Measurements from ENCODE around the gene PDSS2. TPM values are rescaled to one million over a fixed set of nuclear protein-coding genes. Genes with fewer than 3 reads are reported as not detected.

The PDSS2 gene
- polyA plus RNA-seq, 1 donor from 2014 or later: 4.6 TPM

DNA sequence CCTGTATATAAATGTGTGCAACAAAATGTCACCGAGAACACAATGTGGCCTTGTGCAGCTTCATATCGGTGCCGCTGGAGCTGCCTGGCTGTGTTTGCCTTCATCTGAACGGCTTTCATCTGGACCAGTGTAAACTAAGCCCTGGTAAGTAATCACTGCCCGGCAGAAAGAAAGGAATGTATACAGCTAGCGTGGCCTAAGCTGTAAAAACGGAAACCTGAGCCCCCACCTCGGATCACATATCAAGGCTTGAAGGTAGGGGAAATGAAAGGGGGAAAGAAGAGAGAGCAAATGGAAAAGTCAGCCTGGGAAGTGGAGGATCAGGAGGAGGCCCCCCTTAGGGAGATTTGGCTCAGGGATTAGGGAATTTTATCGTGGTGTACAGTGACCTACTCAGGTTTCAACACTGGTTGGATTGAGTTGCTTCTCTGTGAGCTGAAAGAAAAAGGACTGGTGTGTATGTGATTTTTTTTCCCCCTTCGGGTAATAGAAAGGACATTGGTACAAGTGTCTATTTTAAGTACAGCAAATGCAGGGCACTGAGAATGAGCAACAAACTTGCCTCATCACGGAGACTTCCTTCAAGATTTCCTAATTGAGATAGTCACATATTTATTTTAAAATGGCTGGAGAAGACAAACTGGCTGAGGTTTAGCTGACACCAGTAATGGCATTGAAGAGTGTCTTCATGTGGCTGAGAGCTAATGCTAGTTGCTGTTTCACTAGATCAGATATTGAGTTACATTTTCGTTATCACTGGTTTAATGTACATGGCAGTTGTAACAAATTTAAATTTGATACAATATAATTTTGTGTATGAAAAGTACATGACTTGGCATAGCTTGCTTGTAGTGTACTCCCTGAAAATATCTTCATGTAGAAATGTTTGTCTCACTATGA is 34.0 kb upstream of the PDSS2 start:
- Histone ChIP-seq H3K27ac (ENCODE audit: low read length) (peak overlapping the region; percentile 14), H3F3A (ENCODE audit: insufficient read depth, low read length, poor library complexity, severe bottlenecking) (no peaks in the 10 kb centered on the region), H2AFZ (ENCODE audit: low read depth, low read length) (no peak overlapping the region)

More for the DNA sequence above, 34.0 kb upstream of the PDSS2 start:
- Histone ChIP-seq H4K20me1 (ENCODE audit: insufficient read depth) (peaks cover 14% of the 10 kb centered on the region), H3K9me2 (ENCODE audit: insufficient read depth, low read length) (no peaks in the 10 kb centered on the region), H3K4me3 (ENCODE audit: low read length) (peak overlapping the region; percentile 89), H3K9ac (ENCODE audit: low read length) (peak overlapping the region; percentile 93), H3K4me2 (ENCODE audit: low read length) (peak overlapping the region; percentile 94), H3K79me2 (replicated peaks; ENCODE audit: insufficient read depth, low read length) (peaks cover 81% of the 10 kb centered on the region), H3K27me3 (ENCODE audit: insufficient read depth, low read depth, low read length) (no peaks in the 10 kb centered on the region), H3K9me3 (ENCODE audit: low read length) (no peaks in the 10 kb centered on the region), H3K36me3 (ENCODE audit: insufficient read depth, low read length) (no peaks in the 10 kb centered on the region)
- TF ChIP-seq MXI1 (conservative IDR thresholded peaks at IDR 0.05; ENCODE audit: poor library complexity, severe bottlenecking) (peak; percentile 33), EP300 (conservative IDR thresholded peaks at IDR 0.05; ENCODE audit: poor library complexity, severe bottlenecking) (no peak), RAD21 (conservative IDR thresholded peaks at IDR 0.05) (peak; percentile 37), TAF1 (IDR thresholded peaks at IDR 0.05; ENCODE audit: low read depth) (no peak), POLR2AphosphoS5 (IDR thresholded peaks at IDR 0.05) (peak; percentile 8), REST (IDR thresholded peaks at IDR 0.05; ENCODE audit: borderline replicate concordance) (peak; percentile 38), EZH2 (IDR thresholded peaks at IDR 0.05; ENCODE audit: borderline replicate concordance, insufficient read depth, low read length, poor library complexity, severe bottlenecking) (no peak), SMC3 (conservative IDR thresholded peaks at IDR 0.05; ENCODE audit: poor library complexity) (peak; percentile 27)
- TF ChIP-seq, protein P1, sequence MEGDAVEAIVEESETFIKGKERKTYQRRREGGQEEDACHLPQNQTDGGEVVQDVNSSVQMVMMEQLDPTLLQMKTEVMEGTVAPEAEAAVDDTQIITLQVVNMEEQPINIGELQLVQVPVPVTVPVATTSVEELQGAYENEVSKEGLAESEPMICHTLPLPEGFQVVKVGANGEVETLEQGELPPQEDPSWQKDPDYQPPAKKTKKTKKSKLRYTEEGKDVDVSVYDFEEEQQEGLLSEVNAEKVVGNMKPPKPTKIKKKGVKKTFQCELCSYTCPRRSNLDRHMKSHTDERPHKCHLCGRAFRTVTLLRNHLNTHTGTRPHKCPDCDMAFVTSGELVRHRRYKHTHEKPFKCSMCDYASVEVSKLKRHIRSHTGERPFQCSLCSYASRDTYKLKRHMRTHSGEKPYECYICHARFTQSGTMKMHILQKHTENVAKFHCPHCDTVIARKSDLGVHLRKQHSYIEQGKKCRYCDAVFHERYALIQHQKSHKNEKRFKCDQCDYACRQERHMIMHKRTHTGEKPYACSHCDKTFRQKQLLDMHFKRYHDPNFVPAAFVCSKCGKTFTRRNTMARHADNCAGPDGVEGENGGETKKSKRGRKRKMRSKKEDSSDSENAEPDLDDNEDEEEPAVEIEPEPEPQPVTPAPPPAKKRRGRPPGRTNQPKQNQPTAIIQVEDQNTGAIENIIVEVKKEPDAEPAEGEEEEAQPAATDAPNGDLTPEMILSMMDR (IDR thresholded peaks at IDR 0.05; ENCODE audit: poor library complexity, severe bottlenecking): no peak
